NCI-H2227 treated with DMSO at 0.1 percent for 48 hours (cell line): ENCODE results near the gene ARHGAP42.

ENCODE experiments used
- DNase-seq: peaks from one replicate; lab custom pipeline; 2025; lab: John Stamatoyannopoulos, UW

The ARHGAP42 gene

DNA sequence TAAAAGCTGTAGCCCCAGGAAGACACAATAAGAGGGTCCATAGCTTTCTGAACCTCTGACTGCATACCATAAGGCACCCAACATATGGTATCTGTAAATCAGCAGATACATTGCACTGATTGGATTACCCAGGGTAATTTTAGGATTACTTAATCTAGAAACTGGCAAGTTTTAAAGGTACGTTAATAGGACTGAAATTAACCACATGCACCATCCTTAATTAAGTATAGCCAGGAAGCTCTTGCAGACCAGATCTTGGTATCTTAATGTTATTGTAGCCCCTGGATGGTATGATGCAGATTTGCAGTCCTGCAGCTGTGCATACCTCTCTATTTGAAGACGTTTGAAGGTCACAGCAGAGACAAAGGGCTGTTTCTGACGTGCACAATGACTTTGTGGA, 72.8 kb downstream of the ARHGAP42 start:
- DNase-seq: no peak

DNA sequence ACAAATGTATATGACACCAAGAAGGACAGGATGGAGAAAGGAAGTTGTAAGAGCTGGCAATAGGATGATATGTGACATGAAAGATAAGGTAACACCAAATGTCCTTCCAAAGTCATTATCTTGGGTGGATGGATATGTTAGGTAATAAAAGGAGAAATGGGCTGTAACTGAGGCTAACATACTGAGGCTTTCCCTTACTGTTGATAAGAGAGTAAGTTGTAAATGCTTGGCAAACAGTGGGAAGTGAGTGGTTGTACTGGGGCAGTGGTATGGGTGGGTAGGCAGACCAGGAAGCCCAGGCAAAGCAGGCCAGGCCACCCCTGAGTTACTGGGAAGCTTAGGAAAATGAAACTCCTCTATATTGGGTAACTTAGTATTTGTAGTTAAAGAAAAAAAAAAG, 73.7 kb downstream of the ARHGAP42 start:
- DNase-seq: no peak

DNA sequence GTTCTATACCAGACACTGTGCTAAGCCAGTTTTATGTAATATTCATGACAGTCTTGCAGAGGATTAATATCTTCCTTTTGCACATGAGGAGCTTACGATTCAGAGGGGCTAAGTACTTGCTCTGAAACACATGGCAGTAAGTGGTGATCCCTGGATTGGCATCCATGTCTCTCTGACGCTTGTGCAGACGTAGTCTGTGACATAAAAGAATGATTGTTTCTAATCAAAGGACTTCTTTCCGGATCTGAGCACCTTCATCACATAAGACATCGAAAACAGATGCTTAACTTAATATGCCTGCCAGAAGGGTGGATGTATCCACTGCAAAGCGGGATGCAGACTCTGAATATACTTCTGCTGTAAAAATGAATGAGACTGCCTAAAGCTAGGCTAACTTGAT, 74.8 kb downstream of the ARHGAP42 start:
- DNase-seq: no peak

DNA sequence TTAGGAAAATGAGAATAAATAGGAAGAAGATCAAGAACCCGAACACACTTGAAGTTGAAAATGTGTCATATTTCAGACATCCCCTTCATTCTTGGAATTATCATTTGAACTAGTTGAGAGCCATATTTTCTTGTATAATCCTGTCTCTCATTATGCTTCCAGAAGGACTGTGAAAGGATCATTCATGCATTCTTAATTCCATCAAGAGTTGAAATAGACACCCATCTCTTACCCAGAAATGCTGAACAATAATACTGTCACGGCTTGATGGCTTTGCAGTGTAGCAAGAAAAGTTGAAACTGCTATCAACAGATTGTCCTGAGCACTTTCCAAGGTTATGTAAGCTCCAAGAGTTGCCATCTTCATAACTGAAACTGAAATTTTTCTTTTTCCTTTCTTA, 79.7 kb downstream of the ARHGAP42 start:
- no peak for DNase-seq

DNA sequence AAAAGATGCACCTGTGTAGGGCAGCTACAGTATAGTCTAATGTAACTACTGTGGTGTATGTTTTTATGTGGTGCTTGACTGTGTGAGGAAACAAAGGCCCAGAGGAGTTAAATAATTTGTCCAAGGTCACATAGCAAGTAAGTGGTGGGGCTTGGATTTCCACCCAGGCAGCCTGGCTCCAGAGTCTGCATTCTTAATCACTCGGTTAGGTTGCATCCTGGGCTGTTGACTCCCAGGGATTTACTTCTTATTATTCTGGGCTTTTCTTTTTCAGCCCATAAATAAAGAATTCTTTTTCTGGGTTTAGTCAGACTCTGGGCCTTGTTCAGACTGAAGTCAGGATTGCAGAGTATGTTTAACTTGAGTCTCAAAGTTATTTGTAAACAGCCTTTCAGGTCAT, 82.1 kb downstream of the ARHGAP42 start:
- DNase-seq: no peak

DNA sequence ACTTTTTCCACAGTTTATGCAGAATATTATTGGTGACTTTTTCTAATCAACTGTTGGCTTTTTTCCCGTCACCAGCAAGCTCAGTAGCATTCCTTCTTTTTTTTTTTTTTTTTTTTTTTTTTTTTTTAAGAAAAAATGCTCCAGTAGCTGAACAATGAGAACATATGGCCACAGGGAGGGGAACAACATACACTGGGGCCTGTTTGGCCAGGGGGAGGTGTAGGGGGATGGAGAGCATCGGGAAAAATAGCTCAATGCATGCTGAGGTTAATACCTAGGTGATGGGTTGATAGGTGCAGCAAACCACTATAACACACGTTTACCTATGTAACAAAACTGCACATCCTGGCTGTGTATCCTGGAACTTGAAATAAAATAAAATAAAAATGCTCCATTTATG, 82.5 kb downstream of the ARHGAP42 start:
- DNase-seq: no peak

DNA sequence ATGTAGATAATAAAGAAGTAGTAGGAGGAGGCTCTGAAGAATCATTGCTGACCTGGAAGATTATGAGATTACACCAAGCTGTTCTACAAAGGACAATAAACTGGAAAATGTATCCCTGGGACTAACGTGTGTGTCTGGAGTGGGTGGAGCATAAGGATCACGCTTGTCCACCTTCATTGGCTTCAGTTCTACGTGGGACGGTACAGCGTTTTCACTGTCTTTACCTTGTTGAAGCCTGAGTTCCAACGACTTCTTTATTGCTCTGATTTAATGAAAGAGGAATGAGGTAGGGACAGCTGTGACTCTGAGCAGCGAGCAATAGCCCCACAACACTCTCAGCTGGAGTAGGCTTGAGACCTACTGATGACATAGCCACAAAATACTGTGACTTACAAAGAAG, 87.0 kb downstream of the ARHGAP42 start:
- DNase-seq: no peak

DNA sequence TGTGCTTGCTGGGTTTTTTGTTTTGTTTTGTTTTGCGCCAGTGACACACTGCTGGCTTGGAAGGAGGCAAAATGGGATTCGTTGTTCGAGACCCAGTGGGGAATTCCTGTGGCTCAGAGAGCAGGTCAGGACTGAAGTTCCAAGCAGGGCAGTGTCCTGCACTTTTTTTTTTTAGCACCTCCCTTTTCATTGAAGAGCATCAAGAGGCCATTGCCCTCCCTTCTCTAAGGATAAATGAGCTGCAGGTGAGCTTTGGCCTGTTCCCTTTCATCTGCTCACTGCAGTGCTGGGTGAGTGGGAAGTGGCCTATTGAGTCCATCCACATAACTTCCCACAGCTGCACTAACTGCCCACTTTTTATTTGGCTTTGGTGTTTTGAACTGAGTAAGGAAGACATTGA, 87.8 kb downstream of the ARHGAP42 start:
- DNase-seq: no peak

DNA sequence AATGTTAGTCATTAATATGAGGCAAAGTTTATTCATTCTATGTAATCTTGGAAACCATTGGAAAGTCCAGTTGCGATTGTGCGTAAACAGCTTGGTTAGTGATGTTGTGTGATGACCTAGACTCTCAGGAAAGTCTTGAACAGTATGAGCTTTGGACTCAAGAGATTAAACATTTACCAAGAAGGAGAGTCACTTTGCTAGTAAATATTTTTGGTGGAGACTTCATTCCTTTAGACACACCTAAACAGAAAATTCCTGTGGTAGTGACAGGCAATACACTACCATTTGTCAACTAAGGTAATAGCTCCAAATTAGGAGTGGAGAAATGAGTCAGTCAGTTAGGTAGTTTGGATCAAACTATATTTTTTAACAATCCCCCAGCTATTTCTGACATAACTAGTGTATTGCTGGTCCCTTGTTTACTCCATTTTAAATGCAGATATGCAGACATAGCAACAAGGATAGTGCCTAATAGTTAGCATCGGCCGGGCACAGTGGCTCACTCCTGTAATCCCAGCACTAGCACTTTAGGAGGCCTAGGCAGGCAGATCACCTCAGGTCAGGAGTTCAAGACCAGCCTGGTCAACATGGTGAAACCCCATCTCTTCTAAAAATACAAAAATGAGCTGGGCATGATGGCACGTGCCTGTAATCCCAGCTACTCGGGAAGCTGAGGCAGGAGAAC, 89.3 kb downstream of the ARHGAP42 start:
- DNase-seq: no peak

DNA sequence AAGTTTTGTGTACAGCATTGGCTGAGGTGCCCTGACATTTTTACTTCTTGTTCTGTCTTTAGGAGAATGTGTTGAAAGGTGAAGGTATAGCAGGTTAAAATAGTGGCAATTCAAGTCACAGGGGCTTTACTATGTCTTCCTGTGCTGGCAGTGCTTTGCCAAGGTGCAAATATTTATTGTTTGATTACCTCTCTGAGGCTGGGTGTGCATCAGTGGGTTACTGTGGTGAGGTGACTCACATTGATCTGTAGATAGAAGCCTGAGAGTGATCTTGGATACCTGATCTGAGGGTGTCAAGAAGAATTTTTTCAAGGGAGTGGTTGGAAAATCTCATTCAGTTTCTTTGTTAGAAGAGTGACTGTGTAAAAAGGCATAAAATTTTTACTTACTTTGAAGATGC, 90.0 kb downstream of the ARHGAP42 start:
- no peak for DNase-seq

DNA sequence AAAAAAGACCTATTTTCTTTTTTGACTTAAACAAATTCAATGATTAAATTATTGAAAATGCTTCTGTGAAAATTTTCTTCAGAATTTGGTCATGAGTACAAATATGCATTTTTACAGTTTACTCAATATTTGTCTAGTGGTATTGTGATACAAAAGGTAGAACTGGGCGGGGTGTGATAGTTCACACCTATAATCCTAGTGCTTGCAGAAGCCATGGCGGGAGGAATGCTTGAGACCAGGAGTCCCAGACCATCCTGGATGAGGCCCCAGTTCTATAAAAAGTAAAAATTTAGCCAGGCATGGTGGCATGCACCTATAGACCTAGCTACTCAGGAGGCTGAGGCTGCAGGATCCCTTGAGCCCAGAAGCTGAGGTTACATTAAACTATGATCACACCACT, 90.6 kb downstream of the ARHGAP42 start:
- DNase-seq: no peak

DNA sequence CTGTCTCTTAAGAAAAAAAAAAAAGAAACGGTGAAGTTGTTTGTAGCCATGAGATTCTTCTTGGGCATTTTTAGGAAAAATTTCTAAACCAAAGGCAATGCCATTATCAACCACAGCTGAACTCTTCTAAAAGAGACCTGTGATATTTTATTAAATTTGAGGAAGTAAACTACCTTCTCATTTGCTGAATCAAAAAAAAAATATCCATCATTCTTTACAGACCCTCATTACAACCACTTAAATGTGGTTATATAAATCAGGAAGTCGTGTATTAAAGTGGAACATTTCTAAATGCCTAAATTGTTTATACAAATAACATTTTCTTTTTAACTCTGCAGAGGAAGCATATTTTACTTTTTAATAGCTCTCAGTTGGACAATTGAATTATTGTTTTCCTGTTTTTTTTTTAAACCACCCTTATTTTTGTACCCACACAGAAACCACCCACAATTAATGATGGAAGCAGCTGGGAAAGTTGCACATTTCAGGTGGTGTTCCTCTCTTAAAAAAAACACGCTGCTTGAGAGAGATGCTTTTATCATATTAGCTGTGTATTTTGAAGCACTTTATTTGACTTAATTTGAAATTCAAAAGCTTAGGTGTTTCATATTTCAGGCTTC, 91.2 kb downstream of the ARHGAP42 start:
- DNase-seq: no peak

DNA sequence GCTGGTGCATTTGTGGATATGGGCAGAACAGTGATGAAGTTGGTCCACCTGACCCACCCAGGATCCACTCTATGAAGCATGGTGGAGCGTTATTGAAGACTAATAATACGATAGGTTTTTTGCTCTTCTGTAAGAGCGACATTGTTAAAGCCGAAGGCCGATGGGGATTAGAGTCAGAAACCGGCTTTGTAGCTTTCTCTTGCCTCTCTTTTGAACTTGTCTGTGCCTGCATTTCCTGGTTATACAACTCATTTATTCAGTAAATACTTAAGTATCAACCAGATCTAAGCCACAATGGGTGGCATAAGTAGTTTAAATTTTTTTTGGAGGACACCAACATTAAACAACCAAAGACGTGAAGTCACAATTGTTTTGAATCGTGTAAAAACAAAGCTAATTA, 93.4 kb downstream of the ARHGAP42 start:
- no peak for DNase-seq

DNA sequence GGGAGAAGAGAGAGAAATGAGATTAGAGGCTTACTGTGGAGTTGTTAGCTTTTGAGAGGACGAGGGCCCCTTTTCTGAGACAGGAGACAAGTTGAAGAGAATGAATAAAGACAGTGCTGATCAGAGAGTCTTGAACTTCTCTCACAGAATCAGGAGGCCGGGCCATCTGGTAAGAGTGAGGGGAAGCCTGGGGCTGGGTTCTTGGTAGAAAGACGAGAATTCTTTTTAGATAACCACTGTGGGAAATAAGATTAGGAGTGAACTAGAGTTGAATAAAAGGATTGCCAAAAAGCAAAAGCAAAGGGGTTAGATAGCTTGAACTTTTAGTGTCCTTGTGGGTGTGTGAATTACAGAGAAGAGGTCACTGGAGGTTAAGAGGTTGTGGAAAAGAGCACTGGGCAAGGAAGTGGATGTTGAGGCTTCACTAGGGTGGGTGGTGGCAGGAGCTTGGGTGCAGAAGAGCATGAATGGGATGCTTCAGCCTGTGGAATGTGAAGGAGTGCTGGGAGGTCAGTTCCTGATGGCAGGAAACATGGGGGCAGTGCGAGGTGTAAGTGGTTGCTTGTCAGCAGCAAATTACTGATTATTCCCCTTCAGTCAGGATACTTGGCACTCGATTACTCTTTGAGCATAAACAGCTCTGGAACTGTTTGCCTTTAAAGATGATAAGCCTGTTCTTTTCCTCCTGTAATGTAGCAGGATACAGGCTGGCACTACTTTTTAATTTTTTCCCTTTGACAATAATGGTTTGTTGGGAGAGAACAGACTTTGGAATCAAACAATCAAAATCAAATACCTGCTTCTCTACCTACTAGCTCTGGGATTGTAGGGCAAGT, 98.3 kb downstream of the ARHGAP42 start:
- DNase-seq: no peak

DNA sequence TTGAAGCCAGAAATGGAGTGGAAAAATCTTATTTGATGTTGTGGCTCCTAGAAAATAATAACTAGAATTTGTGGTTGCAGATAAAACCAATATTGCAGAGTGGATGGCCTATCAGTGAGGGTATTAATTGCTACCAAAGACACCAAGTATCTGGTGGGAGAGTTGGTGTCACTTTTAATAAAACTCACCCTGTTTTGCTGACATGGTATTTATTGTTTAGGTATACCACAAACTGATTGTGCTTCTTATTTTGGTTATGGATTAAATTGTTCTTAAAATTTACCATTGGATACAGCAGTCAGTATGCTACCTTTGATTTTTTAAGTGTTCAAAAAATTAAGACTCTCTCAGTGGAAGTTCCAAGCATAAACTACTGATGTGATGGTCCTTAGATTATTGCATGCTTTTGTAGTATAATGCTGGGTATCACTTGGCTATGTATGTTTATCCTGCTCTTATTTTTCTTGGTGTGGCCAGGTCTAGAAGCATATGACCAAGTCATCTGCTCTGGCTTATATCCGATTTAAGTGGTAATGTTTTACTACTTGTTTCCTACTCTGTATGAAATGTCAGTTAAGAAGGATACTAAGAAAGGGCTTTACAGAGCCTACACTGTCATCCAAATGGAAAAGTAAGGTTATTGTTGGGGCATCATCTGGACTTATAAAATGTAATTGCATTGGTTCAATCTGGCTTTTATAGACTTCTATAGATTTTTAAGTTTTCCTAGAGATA, 101.6 kb downstream of the ARHGAP42 start:
- DNase-seq: no peak

DNA sequence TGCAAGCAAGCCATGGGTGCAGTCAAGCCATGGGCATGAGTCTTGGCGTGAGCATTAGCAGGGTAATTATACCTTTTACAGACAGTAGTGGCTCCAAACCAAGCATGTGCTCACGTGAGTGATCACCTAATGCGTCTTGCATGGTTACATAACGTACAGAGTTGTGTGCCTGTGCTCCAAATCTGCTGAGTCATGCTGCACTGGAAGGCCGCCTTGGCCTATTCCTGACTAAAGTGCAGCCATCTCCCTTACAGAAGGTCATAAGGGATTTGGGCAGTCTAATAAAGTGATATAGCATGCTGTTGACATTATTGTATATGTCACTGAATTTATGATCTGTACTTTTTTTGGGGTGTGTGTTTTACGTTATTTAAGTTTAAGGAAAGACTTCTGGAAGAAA, 102.4 kb downstream of the ARHGAP42 start:
- no peak for DNase-seq

DNA sequence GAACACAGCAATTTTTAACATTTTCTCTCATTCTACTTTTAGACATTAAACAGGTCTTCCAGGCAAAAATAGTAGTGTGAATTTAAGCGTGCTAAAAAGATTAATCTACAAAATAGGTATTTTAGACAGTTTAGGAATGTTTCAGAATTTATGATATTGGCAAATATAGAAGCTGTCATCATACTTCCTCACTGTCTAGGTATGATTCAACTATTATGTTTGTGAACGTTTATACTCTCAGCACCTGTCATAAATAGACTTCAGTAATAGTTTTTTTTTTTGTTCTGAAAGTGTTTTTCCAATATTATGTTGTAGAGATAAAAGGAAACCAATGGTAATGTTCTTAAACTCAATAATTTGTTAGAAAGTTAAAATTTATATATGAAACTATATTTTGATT, 103.0 kb downstream of the ARHGAP42 start:
- no peak for DNase-seq

DNA sequence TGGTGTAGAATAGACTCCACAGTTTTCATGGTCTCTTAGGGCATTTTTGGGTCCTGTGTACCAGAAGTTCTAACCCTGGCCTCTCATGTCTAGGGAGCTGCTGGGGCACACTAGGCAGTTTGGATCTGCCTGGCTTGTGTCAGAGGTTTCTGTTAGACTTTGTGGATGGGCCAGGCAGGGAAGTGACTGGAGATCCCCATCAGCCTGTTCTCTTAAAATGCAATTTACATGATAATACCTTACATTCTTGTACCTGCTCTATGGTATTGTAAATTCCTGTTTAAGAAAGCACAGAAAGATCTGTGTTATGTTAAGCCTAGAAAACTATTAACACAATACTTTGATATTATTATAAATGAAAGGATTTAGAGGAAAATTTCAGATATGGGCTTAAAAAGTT, 104.0 kb downstream of the ARHGAP42 start:
- DNase-seq: no peak

DNA sequence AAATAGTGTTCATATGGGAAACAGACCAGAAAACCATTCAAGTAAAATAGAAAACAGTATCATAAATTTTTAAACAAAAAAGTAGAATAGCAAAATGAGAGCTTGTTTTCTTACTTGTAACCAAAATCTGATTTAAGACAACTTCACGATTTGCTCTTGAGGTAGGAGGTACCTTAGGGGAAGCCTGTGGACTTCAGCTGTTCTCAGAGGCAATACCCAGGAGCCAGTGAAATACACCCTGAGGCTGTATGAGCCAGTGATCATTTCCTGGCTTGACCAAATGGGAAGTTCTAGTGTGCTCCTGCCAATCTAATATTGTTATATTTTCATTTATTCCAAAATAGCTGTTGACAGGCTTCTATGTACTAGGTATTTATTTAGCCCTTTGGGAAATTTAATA, 104.8 kb downstream of the ARHGAP42 start:
- DNase-seq: no peak

DNA sequence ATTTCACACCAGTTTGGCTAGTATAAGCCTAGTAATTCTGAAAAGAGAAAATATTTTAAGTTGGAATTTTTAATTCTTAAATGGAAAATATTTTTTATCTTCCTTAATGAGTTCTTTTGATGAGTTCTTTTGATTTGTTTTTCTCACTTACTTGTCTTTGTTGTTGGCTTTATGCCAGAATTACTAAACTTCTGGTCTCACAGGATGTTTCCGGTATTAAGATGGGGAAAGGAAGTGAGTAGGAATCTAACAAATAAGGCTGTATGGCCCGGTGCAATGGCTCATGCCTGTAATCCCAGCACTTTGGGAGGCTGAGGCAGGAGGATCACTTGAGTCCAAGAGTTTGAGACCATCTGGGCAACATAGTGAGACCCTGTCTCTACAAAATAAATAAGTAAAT, 106.4 kb downstream of the ARHGAP42 start:
- no peak for DNase-seq

DNA sequence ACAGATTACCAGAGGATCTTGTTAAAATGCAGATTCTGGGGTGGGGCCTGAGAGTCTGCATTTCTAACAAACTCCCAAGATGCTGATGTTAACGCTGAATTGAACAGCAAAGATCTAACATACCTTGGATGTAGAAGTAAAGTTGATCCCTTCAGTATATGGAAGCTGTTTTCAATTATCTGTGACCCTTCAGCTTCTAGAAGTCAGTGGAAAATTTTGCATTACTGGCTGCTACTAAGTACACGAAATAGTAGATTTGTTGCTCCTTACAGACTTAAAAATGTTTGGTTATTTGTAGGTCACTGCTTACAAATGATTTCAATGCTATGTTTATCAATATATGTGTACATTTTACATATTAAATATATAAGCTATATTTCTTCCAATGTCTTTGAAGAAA, 107.4 kb downstream of the ARHGAP42 start:
- DNase-seq: no peak

DNA sequence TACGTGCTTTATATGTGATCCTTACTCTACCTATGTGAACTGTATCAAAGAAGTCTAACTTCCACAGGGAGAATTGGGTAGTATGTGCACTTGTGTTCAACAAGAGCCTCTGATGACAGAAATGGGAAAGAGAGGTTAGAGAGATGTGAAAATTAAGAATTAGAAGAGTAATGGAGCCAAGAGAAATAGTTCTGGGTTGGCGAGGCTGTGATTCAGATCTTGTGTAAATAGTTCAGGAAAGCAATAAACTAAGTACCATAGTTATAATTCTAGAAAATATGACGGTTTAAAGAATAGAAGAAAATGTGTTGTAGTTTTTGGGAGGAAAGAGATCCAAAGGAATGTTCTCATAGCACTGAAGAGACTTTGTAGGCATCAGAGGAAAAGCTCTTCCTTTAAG, 112.4 kb downstream of the ARHGAP42 start:
- DNase-seq: no peak

DNA sequence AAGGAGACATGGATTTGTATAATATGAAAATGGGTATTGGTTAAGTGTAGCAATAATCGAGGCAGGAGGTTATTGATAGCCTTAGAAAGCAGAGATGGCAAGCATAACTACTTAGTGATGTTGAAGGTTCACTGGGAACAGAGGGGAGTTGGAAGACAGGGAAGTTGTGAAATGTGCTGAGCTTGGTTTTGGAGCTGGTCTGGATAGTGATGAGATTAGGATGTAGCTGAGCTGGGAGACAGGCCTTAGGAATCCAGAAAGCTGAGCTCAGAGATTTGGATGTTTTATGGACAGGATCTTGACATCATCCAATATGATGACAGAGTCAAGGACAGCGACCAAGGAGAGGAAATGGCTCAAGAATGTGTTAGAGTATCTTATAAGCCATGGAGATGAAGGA, 113.1 kb downstream of the ARHGAP42 start:
- no peak for DNase-seq
